Activated T-cell treated with anti-CD3 and anti-CD28 coated beads, Interleukin-2, amount 50 U/mL, for 1 hour (primary cell): ENCODE data around the gene OR10H3.
"Not testable (repeated sequence)": the region's sequence is repeated elsewhere in the genome, so short reads cannot be mapped to it uniquely, and the experiment has no call there.

Source experiments
- DNase-seq: peaks from one replicate; pipeline ENCODE4 v3.0.0-alpha.2; 2020

The OR10H3 gene

GRCh38 chr19:15737722-15738121 lies at the start of gene OR10H3:
OR10H3 (plus strand) TSS chr19:15737985; CDS start chr19:15741393, 3,408 bp downstream.
- no peak for DNase-seq

GRCh38 chr19:15696654-15697194 lies 41.1 kb upstream of the OR10H3 start:
- no peak for DNase-seq

- DNase-seq, result no peak
Measured at GRCh38 chr19:15701757-15702533, 35.8 kb upstream of the OR10H3 start.

GRCh38 chr19:15702534-15702930 lies 35.3 kb upstream of the OR10H3 start:
- DNase-seq, result no peak

DNA sequence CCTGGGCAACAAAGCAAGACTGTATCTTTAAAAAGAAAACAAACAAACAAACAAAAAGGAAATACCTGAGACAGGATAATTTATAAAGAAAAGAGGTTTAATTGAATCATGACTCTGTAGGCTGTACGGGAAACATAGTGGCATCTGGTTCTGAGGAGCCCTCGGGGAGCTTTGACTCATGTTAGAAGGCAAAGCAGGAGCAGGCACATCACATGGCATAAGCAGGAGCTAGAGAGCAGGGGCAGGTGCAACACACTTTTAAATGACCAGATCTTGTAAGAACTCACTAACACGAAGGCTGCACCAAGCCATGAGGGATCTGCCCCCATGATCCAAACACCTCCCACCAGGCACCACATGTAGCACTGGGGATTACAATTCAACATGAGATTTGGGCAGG lies 23.1 kb upstream of the OR10H3 start:
- DNase-seq, result no peak

DNA sequence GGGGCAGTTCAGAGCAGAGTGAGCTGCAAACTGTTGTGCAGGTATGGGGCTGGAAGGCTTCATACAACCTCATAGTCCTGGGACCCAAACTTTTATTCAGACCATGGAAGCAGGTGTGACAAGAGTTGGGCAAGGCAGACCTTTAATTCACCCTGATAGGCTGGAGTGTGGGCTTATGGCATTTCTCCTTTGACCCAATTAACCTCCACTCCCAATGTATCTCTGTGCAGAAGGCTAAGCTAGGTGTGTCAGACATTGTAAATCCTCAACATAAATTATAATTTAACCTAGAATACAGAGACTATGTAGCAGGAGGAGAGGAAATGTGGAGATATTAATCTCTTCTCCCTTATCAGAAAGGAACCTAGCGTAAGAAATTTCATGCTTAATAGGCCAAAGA lies 22.1 kb upstream of the OR10H3 start:
- no peak for DNase-seq

GRCh38 chr19:15717809-15718208 lies 20.0 kb upstream of the OR10H3 start:
- DNase-seq, result no peak

- DNase-seq, result no peak
Measured at GRCh38 chr19:15721268-15721667, 16.5 kb upstream of the OR10H3 start.

DNA sequence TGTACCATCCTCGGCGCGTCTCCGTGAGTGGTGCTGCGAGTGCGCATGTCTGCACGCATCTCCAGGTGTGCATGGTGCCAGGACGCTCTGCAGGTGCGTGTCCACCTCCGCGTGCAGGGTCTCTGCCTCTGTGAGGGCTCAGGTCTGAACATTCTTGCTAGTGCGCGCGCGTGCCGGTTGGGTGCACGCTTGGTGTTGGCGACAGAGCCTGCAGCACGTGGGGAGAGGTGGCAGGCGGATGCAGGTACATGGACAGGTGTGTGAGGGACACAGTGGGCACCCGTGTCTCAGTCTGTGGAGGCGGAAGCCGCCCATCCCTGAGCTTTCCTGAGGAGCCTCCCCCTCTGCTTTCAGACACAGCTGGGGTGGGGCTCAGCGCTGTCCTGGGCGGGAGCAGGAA lies 14.8 kb upstream of the OR10H3 start:
- DNase-seq, result no peak

DNA sequence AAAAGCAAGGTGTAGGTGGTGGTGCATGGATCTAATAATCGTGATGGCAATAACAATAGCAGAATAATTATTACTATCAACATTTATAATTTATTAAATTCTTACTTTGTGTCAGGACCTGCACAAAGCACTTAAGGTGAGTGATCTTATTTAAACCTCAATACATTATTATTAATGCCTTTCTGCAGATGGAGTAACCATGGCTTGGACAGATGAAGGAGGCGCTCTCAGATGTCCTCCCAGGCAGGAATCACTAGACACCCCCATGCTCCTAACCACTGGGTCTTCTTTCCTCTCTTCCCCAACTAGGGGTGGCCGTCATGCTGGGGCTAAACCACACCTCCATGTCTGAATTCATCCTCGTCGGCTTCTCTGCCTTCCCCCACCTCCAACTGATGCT lies 10.1 kb upstream of the OR10H3 start, which contains the start of gene OR10H2:
Gene OR10H2, plus strand, starts transcription at position 301 of the 400 bp plus-strand sequence. Its CDS starts 20 bp downstream, at position 321.
- no peak for DNase-seq

GRCh38 chr19:15730538-15730937 lies 7.2 kb upstream of the OR10H3 start:
- DNase-seq, result no peak

DNA sequence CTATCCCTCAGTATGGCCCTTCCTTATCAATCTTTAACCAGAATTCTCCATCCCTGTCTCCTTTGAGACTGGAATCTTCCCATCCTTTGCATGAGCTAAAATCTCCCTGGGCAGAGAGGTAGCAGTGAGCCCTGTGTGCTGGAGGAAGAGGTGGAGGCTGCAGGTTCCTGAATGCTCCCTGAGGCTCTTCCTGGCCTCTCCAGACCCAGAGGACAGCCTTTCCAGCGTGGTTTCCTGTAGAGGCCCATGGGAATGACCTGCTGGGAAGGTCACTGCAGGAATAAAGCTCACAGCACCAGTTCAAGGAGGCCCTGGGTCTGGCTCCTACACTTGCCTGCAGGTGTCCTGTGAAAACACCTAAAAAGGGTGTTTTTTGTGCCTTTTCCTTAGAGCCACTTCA lies 5.4 kb upstream of the OR10H3 start:
- no peak for DNase-seq

DNA sequence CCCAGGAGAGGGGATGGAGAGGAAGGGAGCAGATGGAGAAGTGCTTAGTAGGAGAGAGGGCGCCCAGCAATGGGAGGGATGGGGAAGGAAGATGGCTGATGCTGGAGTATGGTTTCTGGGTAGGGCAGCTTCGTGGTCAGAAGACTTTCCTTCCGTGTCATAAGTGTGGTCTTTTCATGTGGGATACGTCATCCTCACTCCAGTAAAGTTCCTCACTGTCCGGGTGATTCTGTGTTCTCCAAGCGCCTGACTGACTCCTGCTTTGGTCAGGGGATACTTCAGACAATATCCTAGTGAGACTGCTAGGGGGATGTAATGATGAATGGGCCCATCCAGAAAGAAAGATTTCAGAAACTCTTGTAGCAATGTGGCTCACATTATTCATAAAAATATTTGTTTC lies 3.9 kb upstream of the OR10H3 start:
- DNase-seq, result no peak

- DNase-seq, result no peak
Measured at GRCh38 chr19:15740785-15741184, 3.0 kb downstream of the OR10H3 start.

DNA sequence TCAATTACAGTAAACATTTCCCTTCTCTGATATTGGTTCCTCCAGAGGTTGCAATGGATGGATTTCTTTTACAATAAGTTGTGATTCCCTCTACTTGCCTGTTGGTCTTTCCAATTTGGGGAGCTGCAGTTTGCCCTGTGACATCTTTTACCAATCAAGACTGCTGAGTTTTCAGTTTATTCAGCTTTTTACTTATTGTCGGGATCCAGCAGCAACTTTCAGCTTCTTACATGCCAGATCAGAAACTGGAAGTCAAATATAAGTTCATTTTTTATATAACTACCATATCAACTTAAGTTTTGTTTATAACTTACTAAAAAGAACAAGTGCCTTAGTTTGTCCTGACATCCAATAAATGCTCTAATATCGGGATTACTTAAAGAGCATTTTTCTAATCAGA lies 10.5 kb downstream of the OR10H3 start:
- DNase-seq, result no peak

DNA sequence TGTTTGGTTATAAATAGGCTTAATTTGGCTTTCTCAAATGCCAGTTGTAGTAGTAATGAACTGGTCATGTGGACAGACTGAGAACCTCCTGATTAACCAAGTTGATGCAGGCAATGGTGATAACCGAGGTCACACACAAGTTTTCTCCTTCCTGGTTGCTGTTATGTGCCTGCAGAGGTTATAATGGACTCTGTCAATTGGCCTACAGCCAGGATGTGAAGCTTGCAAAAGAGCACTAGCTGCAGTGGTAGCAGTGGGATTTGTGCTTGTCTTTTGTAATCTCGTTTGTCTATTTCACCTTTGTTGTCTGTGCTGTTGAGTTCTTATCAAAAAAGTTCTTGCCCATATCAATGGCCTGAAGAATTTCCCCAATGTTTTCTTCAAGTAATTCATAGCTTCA lies 20.6 kb downstream of the OR10H3 start:
- no peak for DNase-seq

GRCh38 chr19:15759962-15760565 lies 22.3 kb downstream of the OR10H3 start:
- DNase-seq, result no peak

DNA sequence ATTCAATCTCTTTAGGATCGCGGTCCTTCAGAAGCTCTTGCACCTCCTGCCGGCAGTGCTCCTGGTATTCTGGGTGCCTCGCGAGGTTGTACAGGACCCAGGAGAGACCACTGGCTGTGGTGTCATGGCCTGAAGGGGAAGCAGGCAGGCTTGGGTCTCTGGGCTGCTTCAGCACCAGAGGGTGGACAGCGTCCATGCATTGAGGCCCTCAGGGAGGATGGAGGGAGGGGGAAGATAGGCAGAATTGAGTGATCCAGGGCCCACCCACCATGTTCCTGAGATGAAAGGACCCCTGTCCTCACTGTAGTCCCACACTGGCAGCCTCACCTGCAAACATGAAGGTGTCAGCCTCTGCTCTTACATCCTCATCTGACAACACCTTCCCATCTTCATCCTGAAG lies 31.8 kb downstream of the OR10H3 start:
- DNase-seq, result no peak

- DNase-seq, result not testable (repeated sequence)
Measured at GRCh38 chr19:15774159-15774558, 36.4 kb downstream of the OR10H3 start.

- DNase-seq, result no peak
Measured at GRCh38 chr19:15775249-15775648, 37.5 kb downstream of the OR10H3 start.

GRCh38 chr19:15776264-15776663 lies 38.5 kb downstream of the OR10H3 start:
- no peak for DNase-seq

- no peak for DNase-seq
Measured at GRCh38 chr19:15776991-15777970, 39.5 kb downstream of the OR10H3 start.
